ENCODE data around the gene ZNF280B. TPM values are rescaled to one million over a fixed set of nuclear protein-coding genes. Genes with fewer than 3 reads are reported as not detected.
"Not testable (repeated sequence)": the region's sequence is repeated elsewhere in the genome, so short reads cannot be mapped to it uniquely, and the experiment has no call there.

ZNF280B gene
- total RNA-seq, 3 donors from 2014 or later = 0.33 to 0.64 (median 0.44) TPM

GRCh38 chr22:22450343-22450839, 58.2 kb downstream of the ZNF280B start:
- H3K4me3 ChIP-seq = no peak overlapping the region
- no peaks in the 10 kb centered on the region for H3K4me1 ChIP-seq
- intact Hi-C loops (cut with DNase I; ENCODE audit: low total_unique reads) = no loop called here
- H3K36me3 ChIP-seq = no peaks in the 10 kb centered on the region
- no peak for TF ChIP-seq CTCF (IDR thresholded peaks at IDR 0.05)
- no peak for TF ChIP-seq POLR2A (IDR thresholded peaks at IDR 0.05)
- TF ChIP-seq POLR2AphosphoS5 (IDR thresholded peaks at IDR 0.05) = no peak
- no peak for DNase-seq (ENCODE audit: low spot score in 2 of 2)
- peaks cover 0 to 6% of the 10 kb centered on the region in 2 donors for H3K27me3 ChIP-seq
- peaks cover 8 to 10% of the 10 kb centered on the region in 2 donors for H3K9me3 ChIP-seq
- H3K27ac ChIP-seq = no peak overlapping the region

GRCh38 chr22:22449819-22450218, 58.7 kb downstream of the ZNF280B start:
- no peak for DNase-seq (ENCODE audit: low spot score in 2 of 2)
- intact Hi-C loops (cut with DNase I; ENCODE audit: low total_unique reads) = no loop called here
- H3K27me3 ChIP-seq = peaks cover 0 to 6% of the 10 kb centered on the region in 2 donors
- TF ChIP-seq CTCF (IDR thresholded peaks at IDR 0.05) = no peak
- no peak for TF ChIP-seq POLR2AphosphoS5 (IDR thresholded peaks at IDR 0.05)
- TF ChIP-seq POLR2A (IDR thresholded peaks at IDR 0.05) = no peak
- no peak overlapping the region for H3K4me3 ChIP-seq
- no peaks in the 10 kb centered on the region for H3K36me3 ChIP-seq
- H3K9me3 ChIP-seq = peaks cover 8 to 10% of the 10 kb centered on the region in 2 donors
- H3K4me1 ChIP-seq = no peaks in the 10 kb centered on the region
- no peak overlapping the region for H3K27ac ChIP-seq

- TF ChIP-seq POLR2AphosphoS5 (IDR thresholded peaks at IDR 0.05) (no peak), POLR2A (IDR thresholded peaks at IDR 0.05) (no peak), CTCF (IDR thresholded peaks at IDR 0.05) (no peak)
- Histone ChIP-seq H3K36me3 (no peaks in the 10 kb centered on the region), H3K4me3 (no peak overlapping the region), H3K27me3 (no peaks in the 10 kb centered on the region), H3K27ac (no peak overlapping the region), H3K4me1 (no peaks in the 10 kb centered on the region), H3K9me3 (peaks cover 4 to 9% of the 10 kb centered on the region in 2 donors)
- intact Hi-C loops (cut with DNase I; ENCODE audit: low total_unique reads) = no loop called here
- no peak for DNase-seq (ENCODE audit: low spot score in 2 of 2)
These were observed 62.0 kb downstream of the ZNF280B start for GRCh38 chr22:22446517-22446916.

- H3K36me3 ChIP-seq; DNase-seq (ENCODE audit: low spot score in 2 of 2); H3K27ac ChIP-seq; H3K27me3 ChIP-seq; H3K4me1 ChIP-seq; H3K4me3 ChIP-seq; intact Hi-C loops (cut with DNase I; ENCODE audit: low total_unique reads); H3K9me3 ChIP-seq: not testable (repeated sequence)
These were observed 64.4 kb downstream of the ZNF280B start for GRCh38 chr22:22444007-22444589.

GRCh38 chr22:22442928-22443709, 65.4 kb downstream of the ZNF280B start:
- Histone ChIP-seq H3K27ac (no peak overlapping the region), H3K36me3 (no peaks in the 10 kb centered on the region), H3K4me3 (no peak overlapping the region), H3K9me3 (peaks cover 4 to 9% of the 10 kb centered on the region in 2 donors), H3K4me1 (no peaks in the 10 kb centered on the region), H3K27me3 (peaks cover 0 to 6% of the 10 kb centered on the region in 2 donors)
- no peak for TF ChIP-seq POLR2A (IDR thresholded peaks at IDR 0.05)
- no peak for DNase-seq (ENCODE audit: low spot score in 2 of 2)
- intact Hi-C loops (cut with DNase I; ENCODE audit: low total_unique reads) = no loop called here

- H3K27me3 ChIP-seq; H3K27ac ChIP-seq; H3K4me3 ChIP-seq; H3K36me3 ChIP-seq; H3K9me3 ChIP-seq; intact Hi-C loops (cut with DNase I; ENCODE audit: low total_unique reads); DNase-seq (ENCODE audit: low spot score in 2 of 2); H3K4me1 ChIP-seq: not testable (repeated sequence)
These were observed 66.9 kb downstream of the ZNF280B start for GRCh38 chr22:22441626-22442025.

All from breast epithelium (tissue), 4 donors.